Activated naive CD8-positive, alpha-beta T cell treated with anti-CD3 and anti-CD28 coated beads, Interleukin-2, amount 50 U/mL, for 24 hours (primary cell): ENCODE measurements around the gene FHOD1.

Experiments
- ATAC-seq: fragments of 150-1000 bp; cut with Tn5 transposase; one replicate; pipeline ENCODE4 v1.10.0; 2021
- DNase-seq: peaks from one replicate; pipeline ENCODE4 v3.0.0; 2021
- H3K27ac Mint-ChIP-seq: one replicate; pipeline ENCODE4 v1.8.0; 2021; ENCODE audit warnings: mild to moderate bottlenecking, mixed read lengths
- H3K27me3 Mint-ChIP-seq: one replicate; pipeline ENCODE4 v1.8.0; 2021; ENCODE audit warnings: mixed read lengths
- H3K36me3 Mint-ChIP-seq: one replicate; pipeline ENCODE4 v1.8.0; 2021; ENCODE audit warnings: low read depth, mixed read lengths
- H3K4me1 Mint-ChIP-seq: one replicate; pipeline ENCODE4 v1.8.0; 2021; ENCODE audit warnings: mixed read lengths
- H3K4me3 Mint-ChIP-seq: one replicate; pipeline ENCODE4 v1.8.0; 2021; ENCODE audit warnings: mild to moderate bottlenecking, moderate library complexity, mixed read lengths
- H3K9me3 Mint-ChIP-seq: one replicate; pipeline ENCODE4 v1.8.0; 2021; ENCODE audit warnings: mixed read lengths

FHOD1 gene

DNA sequence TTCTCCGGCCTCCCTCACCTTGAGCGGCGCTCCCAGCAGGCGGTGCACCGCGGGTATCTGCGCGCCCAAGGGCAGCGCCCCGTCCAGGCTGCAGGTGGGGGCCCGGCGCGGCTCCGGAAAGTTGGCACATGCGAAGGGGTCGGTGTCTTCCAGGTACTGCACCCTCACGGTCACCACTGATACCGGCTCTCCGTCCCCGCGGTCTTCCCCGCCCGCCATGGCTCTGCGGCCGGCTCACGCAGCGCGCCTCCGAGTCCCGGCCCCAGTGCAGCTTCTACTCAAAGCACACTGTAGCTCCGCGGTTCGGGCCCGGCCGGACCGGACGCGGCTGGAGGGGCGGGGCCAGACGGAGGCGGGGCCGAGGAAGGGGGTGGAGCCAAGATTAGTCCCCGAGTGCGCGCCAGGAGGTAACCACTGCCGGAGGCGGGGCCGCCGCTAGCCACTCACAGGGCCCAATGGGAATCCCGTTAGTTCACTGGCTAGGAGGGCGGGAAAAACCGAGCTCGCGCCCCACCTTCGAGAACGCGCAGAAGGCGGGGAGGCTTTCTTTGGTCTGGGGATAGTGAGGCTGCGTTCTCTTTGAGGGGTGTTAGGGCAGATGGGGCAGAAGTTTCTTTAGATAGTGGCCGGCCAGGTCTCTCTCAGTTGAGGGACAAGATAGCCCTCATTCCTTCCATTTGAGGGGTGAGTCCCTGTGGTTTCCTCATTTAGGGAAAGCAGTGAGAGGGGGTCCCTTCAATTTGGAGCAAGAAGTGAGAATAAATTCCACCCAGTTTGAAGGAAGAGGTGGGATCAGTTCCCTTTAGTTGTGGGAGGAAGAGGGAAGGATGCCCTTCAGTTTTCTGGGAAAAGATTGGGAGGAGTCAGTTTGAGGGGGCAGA, at the start of gene FHOD1:
FHOD1 (minus strand) TSS at position 290 of the 881 bp plus-strand sequence; CDS start at position 219, 71 bp downstream.
- peaks cover 2% of the 10 kb centered on the region for H3K36me3 Mint-ChIP-seq
- H3K4me1 Mint-ChIP-seq, result peaks cover 53% of the 10 kb centered on the region
- H3K27ac Mint-ChIP-seq, result peak within 1 kb of the TSS; percentile 83

DNA sequence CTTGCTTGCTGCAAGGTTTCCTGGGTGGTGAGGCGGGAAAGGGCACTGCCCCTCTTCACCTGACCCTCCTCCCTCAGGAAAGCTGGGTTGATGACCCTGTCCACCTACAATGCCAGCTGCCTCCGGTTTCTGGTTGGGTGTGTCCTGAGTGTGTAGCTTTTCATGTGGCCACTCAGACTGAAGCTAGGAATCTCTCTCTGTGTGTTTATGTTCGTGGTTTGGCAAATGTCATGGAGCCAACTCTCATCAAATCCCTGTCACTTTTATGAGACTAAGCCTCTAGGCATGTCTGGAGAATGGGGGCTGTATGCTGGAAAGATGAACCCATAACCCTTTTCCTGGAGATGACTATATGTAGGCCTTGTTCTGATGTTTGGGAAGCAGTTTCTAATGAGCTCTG, 49.1 kb upstream of the FHOD1 start:
- Mint-ChIP-seq H3K27ac (no peak overlapping the region), H3K27me3 (peaks cover 4% of the 10 kb centered on the region), H3K9me3 (no peaks in the 10 kb centered on the region), H3K4me1 (no peaks in the 10 kb centered on the region), H3K4me3 (no peak overlapping the region), H3K36me3 (no peaks in the 10 kb centered on the region)
- DNase-seq, result no peak
- ATAC-seq, result no peak

More for the DNA sequence above, at the start of gene FHOD1:
- ATAC-seq (peak; percentile 58), DNase-seq (peak; percentile 100)
- H3K9me3 Mint-ChIP-seq, result no peaks in the 10 kb centered on the region
- peak within 1 kb of the TSS; percentile 89 for H3K4me3 Mint-ChIP-seq
- H3K27me3 Mint-ChIP-seq, result peaks cover 5% of the 10 kb centered on the region

DNA sequence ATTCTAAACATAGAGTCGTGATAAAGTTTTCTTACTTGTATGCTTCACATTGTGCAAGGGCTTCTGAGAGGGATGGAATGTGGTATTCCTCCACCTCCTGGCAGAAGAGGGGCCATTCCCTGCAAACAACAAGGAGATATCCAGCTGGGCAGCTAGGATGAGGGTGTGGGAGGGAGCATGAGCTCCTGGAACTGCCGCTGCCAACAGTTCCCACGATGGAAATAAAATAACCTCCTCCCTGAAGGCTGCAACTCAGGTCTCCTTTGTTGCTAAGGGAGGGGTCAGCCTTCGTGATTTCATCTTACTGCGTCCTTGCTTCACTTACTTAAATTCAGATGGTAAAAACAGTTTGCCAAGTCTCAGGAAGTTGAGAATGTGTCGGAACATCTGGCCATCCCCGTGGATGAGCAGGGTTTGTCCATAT, 47.7 kb upstream of the FHOD1 start:
- ATAC-seq (no peak), DNase-seq (no peak)
- Mint-ChIP-seq H3K4me3 (no peak overlapping the region), H3K9me3 (no peaks in the 10 kb centered on the region), H3K27me3 (peaks cover 2% of the 10 kb centered on the region), H3K27ac (no peak overlapping the region), H3K36me3 (no peaks in the 10 kb centered on the region), H3K4me1 (peaks cover 5% of the 10 kb centered on the region)

DNA sequence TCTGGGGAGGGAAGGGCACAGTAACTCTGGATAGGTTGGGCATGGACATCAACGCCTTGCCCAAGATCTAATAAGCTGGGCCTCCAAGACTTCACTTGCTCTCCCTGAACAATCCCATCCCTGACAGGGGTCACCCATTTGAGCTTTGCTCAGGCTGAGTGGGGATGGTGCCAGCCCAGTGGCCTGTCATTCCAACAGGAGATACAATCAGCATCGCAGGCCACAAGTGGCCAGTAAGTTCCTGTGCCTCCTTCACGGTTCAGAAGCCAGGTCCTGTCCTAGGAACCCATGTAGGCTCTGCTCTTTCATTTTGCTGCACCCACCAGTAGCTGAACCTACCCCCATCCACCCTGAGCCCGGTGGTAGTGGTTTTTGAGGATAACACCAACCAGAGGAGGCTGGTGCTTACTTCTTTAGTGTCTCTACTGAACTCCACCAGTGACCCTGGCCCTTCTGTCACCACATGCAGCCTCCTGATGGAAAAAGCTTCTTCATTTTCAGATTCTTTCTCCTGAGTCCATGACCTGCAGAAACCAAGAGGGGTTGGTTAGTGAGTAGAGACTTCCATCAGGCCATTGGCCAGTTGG, 47.0 kb upstream of the FHOD1 start:
- Mint-ChIP-seq H3K27me3 (peaks cover 2% of the 10 kb centered on the region), H3K36me3 (no peaks in the 10 kb centered on the region), H3K4me3 (no peak overlapping the region), H3K9me3 (no peaks in the 10 kb centered on the region), H3K4me1 (peaks cover 11% of the 10 kb centered on the region), H3K27ac (no peak overlapping the region)
- no peak for ATAC-seq
- no peak for DNase-seq

DNA sequence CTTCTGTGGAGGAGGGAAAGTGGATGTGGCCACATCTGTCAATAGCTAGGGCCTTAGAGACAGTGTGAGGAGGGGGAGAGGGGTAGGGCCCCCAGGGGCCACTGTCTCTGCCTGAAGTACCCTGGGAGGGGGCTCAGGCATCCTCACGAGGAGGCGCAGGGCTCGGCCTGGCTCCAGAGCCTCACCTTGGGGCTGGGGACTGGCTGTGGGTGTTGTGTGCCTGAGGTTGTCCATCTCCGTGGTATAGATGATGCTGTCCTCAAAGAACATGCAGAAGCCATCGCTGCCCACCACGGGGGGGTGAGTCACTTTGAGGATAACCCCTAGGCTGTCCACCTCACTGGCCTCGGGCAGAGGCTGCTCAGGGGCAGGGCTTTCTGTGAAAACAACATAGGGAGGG, 44.2 kb upstream of the FHOD1 start:
- Mint-ChIP-seq H3K4me1 (peaks cover 11% of the 10 kb centered on the region), H3K27ac (no peak overlapping the region), H3K36me3 (no peaks in the 10 kb centered on the region), H3K27me3 (no peaks in the 10 kb centered on the region), H3K9me3 (no peaks in the 10 kb centered on the region), H3K4me3 (no peak overlapping the region)
- ATAC-seq, result no peak
- no peak for DNase-seq

DNA sequence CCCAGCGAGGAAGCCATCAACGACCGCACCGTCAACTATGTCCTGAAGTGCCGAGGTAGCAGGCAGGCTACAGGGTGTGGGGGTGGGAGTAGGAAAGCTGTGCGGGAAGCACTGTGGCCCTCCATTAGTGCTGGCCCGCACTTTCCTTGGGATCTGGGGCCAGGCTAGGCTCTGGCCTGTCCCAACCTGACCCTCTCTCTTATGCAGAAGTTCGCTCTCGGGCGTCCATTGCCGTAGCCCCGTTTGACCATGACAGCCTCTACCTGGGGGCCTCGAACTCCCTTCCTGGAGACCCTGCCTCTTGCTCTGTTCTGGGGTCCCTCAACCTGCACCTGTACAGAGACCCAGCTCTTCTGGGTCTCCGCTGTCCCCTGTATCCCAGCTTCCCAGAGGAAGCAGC, 40.7 kb upstream of the FHOD1 start:
- no peak for ATAC-seq
- Mint-ChIP-seq H3K9me3 (no peaks in the 10 kb centered on the region), H3K36me3 (peaks cover 4% of the 10 kb centered on the region), H3K4me3 (no peak overlapping the region), H3K27me3 (no peaks in the 10 kb centered on the region), H3K27ac (no peak overlapping the region), H3K4me1 (peaks cover 11% of the 10 kb centered on the region)
- no peak for DNase-seq

DNA sequence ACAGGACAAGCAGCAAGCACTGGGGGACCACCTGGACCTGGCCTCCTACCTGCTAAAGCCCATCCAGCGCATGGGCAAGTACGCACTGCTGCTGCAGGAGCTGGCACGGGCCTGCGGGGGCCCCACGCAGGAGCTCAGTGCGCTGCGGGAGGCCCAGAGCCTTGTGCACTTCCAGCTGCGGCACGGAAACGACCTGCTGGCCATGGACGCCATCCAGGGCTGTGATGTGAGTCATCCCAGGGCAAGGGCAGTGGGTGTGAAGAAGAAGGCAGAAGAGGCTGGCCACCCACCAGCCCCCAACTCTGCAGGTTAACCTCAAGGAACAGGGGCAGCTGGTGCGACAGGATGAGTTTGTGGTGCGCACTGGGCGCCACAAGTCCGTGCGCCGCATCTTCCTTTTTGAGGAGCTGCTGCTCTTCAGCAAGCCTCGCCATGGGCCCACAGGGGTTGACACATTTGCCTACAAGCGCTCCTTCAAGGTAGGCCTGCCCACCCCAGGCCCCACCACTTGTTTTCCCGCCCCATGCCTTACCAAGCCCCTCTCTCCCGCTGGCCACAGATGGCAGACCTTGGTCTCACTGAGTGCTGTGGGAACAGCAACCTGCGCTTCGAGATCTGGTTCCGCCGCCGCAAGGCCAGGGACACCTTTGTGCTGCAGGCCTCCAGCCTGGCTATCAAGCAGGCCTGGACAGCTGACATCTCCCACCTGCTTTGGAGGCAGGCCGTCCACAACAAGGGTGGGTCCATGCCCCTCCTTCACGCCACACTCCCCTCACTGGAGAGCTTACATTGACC, 39.4 kb upstream of the FHOD1 start:
- no peak for DNase-seq
- Mint-ChIP-seq H3K36me3 (peaks cover 4% of the 10 kb centered on the region), H3K9me3 (no peaks in the 10 kb centered on the region), H3K27me3 (no peaks in the 10 kb centered on the region), H3K27ac (no peak overlapping the region), H3K4me3 (no peak overlapping the region), H3K4me1 (peaks cover 11% of the 10 kb centered on the region)
- no peak for ATAC-seq

DNA sequence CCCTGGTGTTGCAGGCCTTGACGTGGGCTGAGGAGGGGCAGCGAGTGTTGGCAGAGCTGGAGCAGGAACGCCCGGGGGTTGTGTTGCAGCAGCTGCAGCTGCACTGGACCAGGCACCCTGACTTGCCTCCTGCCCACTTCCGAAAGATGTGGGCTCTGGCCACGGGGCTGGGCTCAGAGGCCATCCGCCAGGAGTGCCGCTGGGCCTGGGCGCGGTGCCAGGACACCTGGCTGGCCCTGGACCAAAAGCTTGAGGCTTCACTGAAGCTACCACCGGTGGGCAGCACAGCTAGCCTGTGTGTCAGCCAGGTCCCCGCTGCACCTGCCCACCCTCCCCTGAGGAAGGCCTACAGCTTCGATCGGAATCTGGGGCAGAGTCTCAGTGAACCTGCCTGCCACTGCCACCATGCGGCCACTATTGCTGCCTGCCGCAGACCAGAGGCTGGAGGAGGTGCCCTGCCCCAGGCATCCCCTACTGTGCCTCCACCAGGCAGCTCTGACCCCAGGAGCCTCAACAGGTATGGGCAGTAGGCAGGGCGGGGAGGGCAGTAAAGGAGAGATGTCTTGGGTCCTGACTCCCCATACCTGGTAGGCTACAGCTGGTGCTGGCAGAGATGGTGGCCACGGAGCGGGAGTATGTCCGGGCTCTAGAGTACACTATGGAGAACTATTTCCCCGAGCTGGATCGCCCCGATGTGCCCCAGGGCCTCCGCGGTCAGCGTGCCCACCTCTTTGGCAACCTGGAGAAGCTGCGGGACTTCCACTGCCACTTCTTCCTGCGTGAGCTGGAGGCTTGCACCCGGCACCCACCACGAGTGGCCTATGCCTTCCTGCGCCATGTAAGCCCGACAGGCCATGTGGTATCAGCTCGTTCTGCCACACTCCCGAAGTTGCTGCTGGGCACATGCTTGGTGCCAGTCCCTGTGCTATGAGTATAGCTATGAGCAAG, 37.7 kb upstream of the FHOD1 start:
- Mint-ChIP-seq H3K36me3 (peaks cover 4% of the 10 kb centered on the region), H3K9me3 (no peaks in the 10 kb centered on the region), H3K4me1 (peaks cover 7% of the 10 kb centered on the region), H3K27ac (no peak overlapping the region), H3K27me3 (no peaks in the 10 kb centered on the region), H3K4me3 (no peak overlapping the region)
- ATAC-seq (no peak), DNase-seq (no peak)

DNA sequence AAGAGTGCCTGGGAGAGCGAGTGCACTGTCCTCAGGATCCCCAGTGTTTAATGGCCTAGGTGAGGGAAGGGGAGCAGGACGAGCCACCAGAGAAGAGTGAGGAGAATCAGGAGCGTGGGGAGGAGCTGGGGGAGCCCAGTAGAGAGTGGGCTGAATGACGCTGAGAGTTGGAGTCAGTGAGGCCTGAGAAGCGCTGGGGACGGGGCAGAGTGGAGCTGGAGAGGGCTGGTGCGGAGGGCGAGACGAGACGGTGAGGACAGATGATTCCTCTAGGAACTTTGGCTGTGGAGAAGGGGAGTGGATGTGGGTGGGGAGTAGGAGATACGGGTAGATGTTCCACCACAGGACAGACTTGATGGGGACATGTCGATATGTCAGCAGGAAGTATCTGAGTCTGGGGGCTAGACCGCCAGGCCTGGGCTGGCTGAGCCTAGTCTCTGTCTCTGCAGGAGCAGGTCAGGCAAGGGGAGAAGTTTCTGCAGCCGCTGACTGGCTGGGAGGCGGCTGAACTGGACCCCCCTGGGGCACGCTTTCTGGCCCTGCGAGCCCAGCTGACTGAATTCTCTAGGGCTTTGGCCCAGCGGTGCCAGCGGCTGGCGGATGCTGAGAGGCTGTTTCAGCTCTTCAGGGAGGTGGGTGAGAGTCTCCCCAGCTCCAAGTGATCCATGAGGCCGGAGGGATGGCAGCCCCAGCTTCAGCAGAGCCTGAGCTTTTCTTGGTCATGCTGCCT, 36.7 kb upstream of the FHOD1 start:
- no peak overlapping the region for H3K27ac Mint-ChIP-seq
- ATAC-seq, result no peak
- no peak overlapping the region for H3K4me3 Mint-ChIP-seq
- no peaks in the 10 kb centered on the region for H3K27me3 Mint-ChIP-seq
- H3K9me3 Mint-ChIP-seq, result no peaks in the 10 kb centered on the region
- DNase-seq, result no peak
- H3K4me1 Mint-ChIP-seq, result peaks cover 2% of the 10 kb centered on the region
- H3K36me3 Mint-ChIP-seq, result peaks cover 4% of the 10 kb centered on the region

DNA sequence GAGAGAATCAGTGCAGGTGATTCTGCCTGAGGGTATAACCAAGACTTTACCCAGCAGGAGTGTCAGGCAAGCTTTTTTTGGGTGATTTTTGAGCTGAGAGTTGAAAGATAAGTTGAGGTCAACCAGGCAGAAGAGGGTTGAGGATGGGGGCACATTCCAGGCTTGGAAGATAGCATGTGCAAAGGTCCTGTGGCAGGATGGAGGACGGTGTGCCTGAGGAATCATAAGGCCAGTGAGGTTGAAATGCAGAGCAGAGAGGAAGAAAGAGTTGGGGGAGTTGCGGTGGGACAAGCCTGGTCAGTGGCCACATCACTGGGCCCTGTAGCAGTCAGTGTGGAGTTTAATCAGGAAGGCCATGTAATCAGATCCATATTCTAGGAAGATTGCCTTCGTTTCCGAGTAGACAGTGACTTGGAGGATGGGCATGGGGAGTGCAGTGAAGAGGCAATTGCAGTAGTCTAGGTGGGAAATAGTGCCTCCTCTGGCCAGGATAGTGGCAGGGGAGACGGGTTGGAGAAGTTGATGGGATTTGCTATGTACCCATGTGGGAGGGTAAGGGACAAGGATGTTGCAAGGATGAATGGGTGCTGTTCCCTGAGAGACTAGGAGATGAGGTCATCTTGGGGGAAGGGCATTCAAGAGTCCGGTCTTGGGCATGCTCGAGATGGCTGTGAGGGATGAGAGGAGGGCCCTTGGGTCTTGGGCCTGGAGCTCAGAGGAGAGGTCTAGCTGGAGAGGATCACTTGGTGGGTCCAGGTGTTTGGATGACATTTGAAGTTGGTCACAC, 36.0 kb upstream of the FHOD1 start:
- peaks cover 4% of the 10 kb centered on the region for H3K4me1 Mint-ChIP-seq
- DNase-seq (no peak), ATAC-seq (no peak)
- H3K27ac Mint-ChIP-seq, result no peak overlapping the region
- no peak overlapping the region for H3K4me3 Mint-ChIP-seq
- no peaks in the 10 kb centered on the region for H3K9me3 Mint-ChIP-seq
- peaks cover 4% of the 10 kb centered on the region for H3K36me3 Mint-ChIP-seq
- no peaks in the 10 kb centered on the region for H3K27me3 Mint-ChIP-seq

DNA sequence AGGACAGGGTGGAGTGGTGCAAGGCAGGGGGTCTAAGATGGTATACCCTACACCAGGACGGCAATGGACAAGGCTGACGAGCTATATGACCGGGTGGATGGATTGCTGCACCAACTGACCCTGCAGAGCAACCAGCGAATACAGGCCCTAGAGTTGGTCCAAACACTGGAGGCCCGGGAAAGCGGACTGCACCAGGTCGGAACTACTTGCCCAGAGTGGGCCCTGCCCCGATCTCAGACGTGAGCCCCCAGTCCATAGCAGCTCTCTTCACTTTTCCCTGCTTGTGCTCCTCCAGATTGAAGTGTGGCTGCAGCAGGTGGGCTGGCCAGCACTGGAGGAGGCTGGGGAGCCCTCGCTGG, 35.1 kb upstream of the FHOD1 start:
- H3K9me3 Mint-ChIP-seq, result no peaks in the 10 kb centered on the region
- peaks cover 5% of the 10 kb centered on the region for H3K36me3 Mint-ChIP-seq
- peaks cover 9% of the 10 kb centered on the region for H3K4me1 Mint-ChIP-seq
- no peak for DNase-seq
- no peak for ATAC-seq
- no peak overlapping the region for H3K27ac Mint-ChIP-seq
- H3K4me3 Mint-ChIP-seq, result no peak overlapping the region
- H3K27me3 Mint-ChIP-seq, result no peaks in the 10 kb centered on the region

DNA sequence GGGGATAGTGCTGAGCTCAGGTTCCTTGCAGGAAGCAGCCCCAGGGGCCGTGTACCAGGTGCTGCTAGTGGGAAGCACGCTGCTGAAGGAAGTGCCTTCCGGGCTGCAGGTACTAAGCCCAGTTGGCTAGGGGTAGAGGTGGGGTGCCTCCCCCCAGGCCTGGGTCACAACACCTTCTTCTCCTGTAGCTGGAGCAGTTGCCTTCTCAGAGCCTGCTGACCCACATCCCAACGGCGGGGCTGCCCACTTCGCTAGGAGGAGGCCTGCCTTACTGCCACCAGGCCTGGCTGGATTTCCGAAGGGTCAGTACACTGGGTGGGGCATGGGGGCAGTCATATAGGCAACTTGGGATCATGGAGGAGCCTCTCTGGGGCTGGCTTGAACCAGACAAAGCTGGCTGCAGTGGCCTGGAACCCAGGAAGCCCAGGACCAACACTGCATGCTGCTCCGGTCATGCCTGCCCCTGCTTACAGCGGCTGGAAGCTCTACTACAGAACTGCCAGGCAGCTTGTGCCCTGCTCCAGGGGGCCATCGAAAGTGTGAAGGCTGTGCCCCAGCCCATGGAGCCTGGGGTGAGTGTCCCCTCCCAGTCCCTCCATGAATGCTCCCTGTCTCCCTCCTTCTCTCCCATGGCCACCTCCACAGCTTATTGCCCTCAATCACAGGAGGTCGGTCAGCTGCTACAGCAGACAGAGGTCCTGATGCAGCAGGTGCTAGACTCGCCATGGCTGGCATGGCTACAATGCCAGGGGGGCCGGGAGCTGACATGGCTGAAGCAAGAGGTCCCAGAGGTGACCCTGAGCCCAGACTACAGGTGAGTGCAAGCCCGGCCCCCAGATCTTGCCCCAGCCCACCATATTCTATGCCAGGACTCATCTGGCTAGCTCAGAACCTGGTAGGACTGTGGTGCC, 34.5 kb upstream of the FHOD1 start:
- ATAC-seq, result no peak
- Mint-ChIP-seq H3K36me3 (peaks cover 9% of the 10 kb centered on the region), H3K9me3 (no peaks in the 10 kb centered on the region), H3K27ac (no peak overlapping the region), H3K4me3 (no peak overlapping the region), H3K4me1 (peaks cover 15% of the 10 kb centered on the region), H3K27me3 (no peaks in the 10 kb centered on the region)
- DNase-seq, result no peak
